ENCODE results near the gene SETD3. TPM values are rescaled to one million over a fixed set of nuclear protein-coding genes. Genes with fewer than 3 reads are reported as not detected.

Gene SETD3
- total RNA-seq, 6 experiments from 2014 or later = 42.1 to 53.9 (median 47.0) TPM

DNA sequence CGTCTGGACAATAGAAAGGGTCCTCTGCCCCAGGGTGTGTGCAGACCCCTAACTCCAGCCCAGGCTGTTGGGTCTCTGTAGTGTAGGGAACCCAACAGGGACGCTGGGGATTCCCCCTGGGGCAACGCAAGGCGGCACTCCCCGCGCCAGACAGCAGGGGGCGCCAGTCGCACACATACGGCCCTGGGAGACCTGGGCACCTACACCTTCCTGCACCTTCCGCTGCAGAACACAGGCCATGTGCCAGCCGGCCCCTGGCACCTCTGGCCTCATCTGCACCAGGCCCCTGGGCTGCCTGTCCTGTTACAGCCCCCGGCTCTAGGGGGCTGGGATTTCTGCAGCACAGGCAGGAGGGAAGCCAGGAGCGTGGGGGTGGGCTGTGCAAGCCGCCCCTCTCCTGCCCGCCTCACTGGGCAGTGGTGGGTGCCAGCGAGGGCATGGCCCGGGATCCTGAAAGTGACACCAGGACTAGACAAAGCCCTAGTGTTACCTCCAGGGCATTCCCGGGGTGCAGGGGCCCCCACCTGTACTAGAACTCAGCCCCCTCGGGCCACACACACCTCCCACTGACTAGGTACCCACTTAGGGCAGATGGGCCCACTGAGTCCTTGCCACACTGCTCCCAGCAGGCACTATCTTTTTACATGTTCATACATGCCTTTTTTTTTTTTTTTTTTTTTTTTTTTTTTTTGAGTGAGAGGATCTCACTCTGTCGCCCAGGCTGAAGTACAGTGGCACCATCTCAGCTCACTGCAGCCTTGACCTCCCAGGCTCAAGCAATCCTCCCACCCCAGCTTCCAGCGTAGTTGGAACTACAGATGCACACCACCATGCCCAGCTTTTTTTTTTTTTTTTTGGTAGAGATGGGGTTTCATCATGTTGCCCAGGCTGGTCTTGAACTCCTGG is 38.0 kb upstream of the SETD3 start:
- Mint-ChIP-seq H3K9me3 (no peaks in the 10 kb centered on the region), H3K4me3 (no peak overlapping the region), H3K27me3 (ENCODE audit: insufficient read depth) (peaks cover 4% of the 10 kb centered on the region), H3K4me1 (ENCODE audit: low read depth) (peaks cover 17% of the 10 kb centered on the region), H3K27ac (no peak overlapping the region), H3K36me3 (ENCODE audit: low read depth) (peaks cover 5% of the 10 kb centered on the region; the same call in 1 of the 2 replicates)
- TF ChIP-seq, protein P1, sequence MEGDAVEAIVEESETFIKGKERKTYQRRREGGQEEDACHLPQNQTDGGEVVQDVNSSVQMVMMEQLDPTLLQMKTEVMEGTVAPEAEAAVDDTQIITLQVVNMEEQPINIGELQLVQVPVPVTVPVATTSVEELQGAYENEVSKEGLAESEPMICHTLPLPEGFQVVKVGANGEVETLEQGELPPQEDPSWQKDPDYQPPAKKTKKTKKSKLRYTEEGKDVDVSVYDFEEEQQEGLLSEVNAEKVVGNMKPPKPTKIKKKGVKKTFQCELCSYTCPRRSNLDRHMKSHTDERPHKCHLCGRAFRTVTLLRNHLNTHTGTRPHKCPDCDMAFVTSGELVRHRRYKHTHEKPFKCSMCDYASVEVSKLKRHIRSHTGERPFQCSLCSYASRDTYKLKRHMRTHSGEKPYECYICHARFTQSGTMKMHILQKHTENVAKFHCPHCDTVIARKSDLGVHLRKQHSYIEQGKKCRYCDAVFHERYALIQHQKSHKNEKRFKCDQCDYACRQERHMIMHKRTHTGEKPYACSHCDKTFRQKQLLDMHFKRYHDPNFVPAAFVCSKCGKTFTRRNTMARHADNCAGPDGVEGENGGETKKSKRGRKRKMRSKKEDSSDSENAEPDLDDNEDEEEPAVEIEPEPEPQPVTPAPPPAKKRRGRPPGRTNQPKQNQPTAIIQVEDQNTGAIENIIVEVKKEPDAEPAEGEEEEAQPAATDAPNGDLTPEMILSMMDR (IDR thresholded peaks at IDR 0.05) = peak; percentile 100
- no peak for DNase-seq

DNA sequence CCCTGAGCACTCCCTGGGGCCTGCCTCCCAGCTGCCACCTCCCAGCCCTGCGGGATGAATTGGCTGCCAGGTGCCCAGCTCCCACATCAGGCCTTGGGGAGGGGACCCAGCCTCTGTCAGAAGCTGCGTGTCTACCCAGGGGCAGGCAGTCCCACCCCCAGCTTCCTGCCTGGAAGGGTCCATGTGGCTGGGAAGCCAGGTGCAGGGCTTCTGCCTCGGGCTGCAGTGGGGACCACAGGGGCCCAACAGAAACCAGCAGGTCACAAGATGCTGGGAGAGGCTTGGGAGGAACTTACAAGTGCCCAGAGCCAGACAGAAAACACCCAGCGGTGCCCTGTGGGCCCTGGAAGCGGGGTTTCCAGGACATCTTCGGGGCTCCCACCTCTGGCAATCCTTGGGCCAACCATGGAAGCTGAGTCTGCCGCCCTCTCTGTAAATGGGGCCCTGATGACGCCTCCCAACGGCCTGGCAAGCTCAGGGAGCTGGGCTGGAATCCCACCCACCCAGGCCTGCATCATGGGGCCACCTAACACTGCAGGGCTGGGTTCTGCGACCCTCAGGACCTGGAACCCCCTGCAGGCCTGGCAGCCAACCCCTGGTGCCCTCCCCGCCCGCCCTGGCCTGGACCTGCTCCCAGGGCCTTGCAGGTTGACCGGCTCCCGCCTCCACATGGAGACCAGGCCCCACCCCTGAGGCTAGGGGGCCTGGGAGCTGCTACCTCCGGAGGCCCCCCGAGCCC is 37.2 kb upstream of the SETD3 start:
- H3K4me1 Mint-ChIP-seq (ENCODE audit: low read depth) = peaks cover 8% of the 10 kb centered on the region
- DNase-seq = no peak
- H3K36me3 Mint-ChIP-seq (ENCODE audit: low read depth) = peaks cover 5% of the 10 kb centered on the region; the same call in 1 of the 2 replicates
- no peak overlapping the region for H3K27ac Mint-ChIP-seq
- no peak overlapping the region for H3K4me3 Mint-ChIP-seq
- TF ChIP-seq, protein P1 (IDR thresholded peaks at IDR 0.05) = no peak
- peaks cover 4% of the 10 kb centered on the region for H3K27me3 Mint-ChIP-seq (ENCODE audit: insufficient read depth)
- no peaks in the 10 kb centered on the region for H3K9me3 Mint-ChIP-seq

DNA sequence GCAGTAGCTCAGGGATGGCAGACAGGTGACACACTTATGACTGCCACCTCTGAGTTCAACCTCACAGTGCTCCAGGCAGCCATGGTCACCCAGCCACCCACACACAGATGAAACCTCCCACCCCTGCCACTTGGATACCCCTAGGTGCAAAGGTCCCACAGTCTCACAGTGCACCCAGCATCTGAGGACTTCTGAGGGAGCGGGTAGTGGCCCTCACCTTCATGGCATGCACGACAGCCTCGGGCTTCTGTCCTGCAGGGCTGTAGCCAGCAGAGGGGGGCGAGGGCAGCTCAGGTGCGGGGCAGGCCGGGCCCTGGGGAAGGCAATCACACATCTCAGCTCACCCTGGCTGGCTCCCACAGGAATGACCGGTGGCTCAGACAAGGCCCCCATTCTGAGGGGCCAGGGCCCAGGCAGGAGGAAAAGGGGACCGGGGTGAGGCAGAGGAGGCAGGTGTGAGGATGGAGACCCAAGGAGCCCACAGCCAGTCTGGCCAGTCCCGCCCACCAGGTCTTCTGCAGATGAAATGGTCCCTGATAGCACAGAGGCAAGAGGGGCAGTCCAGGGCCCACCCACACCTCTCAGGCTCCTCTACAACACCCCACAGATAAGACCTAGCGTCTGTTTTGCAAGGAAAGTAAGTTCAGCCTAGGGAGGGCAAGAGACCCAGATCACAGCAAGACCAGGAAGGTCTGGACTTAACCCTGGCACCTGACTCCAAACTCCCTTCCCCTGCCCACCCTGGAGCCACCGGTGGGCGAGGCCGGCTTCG is 36.4 kb upstream of the SETD3 start:
- TF ChIP-seq, protein P1 (IDR thresholded peaks at IDR 0.05) = no peak
- no peak for DNase-seq
- Mint-ChIP-seq H3K27ac (no peak overlapping the region), H3K4me3 (no peak overlapping the region), H3K9me3 (no peaks in the 10 kb centered on the region), H3K4me1 (ENCODE audit: low read depth) (peaks cover 4% of the 10 kb centered on the region), H3K27me3 (ENCODE audit: insufficient read depth) (peaks cover 4% of the 10 kb centered on the region), H3K36me3 (ENCODE audit: low read depth) (peaks cover 5% of the 10 kb centered on the region; the same call in 1 of the 2 replicates)

DNA sequence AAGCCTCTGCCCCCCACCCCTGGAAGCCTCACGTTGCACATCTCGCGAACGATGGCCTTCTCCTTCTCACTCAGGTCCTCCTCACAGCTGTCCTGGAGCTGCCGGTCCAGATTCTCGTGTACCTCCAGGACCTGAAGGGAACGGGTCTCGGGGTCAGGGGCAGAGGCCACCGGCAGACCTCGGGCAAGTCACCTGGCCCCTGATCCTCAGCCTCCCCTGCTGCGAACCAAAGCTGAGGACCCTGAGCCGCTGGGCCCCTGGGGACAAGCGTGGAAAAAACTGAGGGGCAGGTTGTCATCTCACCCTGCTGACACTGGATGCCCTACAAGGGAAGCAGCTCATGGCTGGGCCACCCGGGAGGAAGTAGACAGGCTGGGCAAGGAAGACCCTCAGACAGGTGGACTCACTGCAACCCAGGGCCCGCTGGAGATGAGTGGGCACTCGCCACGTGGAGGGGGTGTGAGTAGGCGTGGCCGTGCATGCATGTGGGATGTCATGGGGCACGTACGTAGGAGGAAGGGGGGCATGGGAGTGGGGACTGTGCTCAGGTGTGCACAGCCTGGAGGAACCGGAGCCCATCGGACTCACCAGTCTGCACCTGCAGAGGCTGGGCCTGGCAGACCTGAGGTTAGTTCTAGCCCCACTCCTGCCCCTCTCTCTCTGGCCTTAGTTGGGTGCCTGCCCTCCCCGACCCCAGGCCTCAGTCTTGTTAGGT is 35.7 kb upstream of the SETD3 start:
- TF ChIP-seq, protein P1 (IDR thresholded peaks at IDR 0.05) = no peak
- peaks cover 9% of the 10 kb centered on the region for H3K4me1 Mint-ChIP-seq (ENCODE audit: low read depth)
- H3K27me3 Mint-ChIP-seq (ENCODE audit: insufficient read depth) = peaks cover 4% of the 10 kb centered on the region
- DNase-seq = no peak
- H3K36me3 Mint-ChIP-seq (ENCODE audit: low read depth) = peaks cover 5% of the 10 kb centered on the region; the same call in 1 of the 2 replicates
- peak overlapping the region; percentile 18; the same call in 1 of the 2 replicates for H3K27ac Mint-ChIP-seq
- no peak overlapping the region for H3K4me3 Mint-ChIP-seq
- H3K9me3 Mint-ChIP-seq = no peaks in the 10 kb centered on the region

Measured in HFFc6 (cell line).